ENCODE measurements around the gene FGFR4.

DNA sequence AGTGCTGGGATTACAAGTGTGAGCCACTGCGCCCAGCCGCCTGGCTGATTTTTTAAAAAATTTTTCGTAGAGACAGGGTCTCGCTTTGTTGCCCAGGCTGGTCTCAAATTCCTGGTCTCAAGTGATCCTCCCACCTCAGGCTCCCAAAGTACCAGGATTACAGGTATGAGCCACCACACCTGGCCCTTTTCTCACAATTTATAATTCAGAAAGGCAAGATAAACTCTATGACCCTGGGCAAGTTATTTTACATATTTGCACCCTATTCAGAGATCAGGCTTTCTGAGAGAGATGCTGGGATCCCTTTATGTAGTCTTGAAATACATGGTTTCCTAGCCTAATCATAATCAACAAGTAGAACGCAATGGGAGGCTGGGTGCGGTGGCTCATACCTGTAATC lies 43.6 kb upstream of the FGFR4 start:
- TF ChIP-seq YY1 (IDR thresholded peaks at IDR 0.05; ENCODE audit: insufficient read depth, insufficient read length) (no peak), SUZ12 (IDR thresholded peaks at IDR 0.05; ENCODE audit: extremely low read depth, insufficient read depth, insufficient read length) (no peak)

Measured in NT2/D1 (cell line).